ENCODE data around the gene WDR83.

- TF ChIP-seq EZH2 (IDR thresholded peaks at IDR 0.05; ENCODE audit: insufficient read depth, poor library complexity, severe bottlenecking) (no peak), EZH2phosphoT487 (IDR thresholded peaks at IDR 0.05; ENCODE audit: insufficient read depth, low read depth) (no peak)
Observed at GRCh38 chr19:12665671-12666264, 839 bp upstream of the WDR83 start.
